ENCODE data around the gene ARL6. TPM values are rescaled to one million over a fixed set of nuclear protein-coding genes. Genes with fewer than 3 reads are reported as not detected.
A peak's percentile ranks its signal among the peaks of the same experiment; 100 is the strongest.

The ARL6 gene
- total RNA-seq, 4 donors from 2014 or later, result 1.8 to 7.4 (median 2.6) TPM

- peak overlapping the region; percentile 73 to 83 (median 77) for H3K4me3 ChIP-seq
- peaks cover 0 to 5% (median 0%) of the 10 kb centered on the region in 4 donors for H3K4me1 ChIP-seq
- TF ChIP-seq POLR2A (IDR thresholded peaks at IDR 0.05), result no peak
- peak in 2 of 6 experiments; percentile 7 to 12 for TF ChIP-seq CTCF (IDR thresholded peaks at IDR 0.05)
- no peaks in the 10 kb centered on the region for H3K9me3 ChIP-seq
- H3K27ac ChIP-seq, result peak overlapping the region; percentile 73 to 89 (median 82)
- H3K36me3 ChIP-seq, result no peaks in the 10 kb centered on the region
- no peaks in the 10 kb centered on the region for H3K27me3 ChIP-seq
- peak; percentile 51 to 69 (median 65) for DNase-seq
Measured at GRCh38 chr3:97821287-97821773, 56.8 kb downstream of the ARL6 start.

GRCh38 chr3:97821774-97822358, 57.3 kb downstream of the ARL6 start, which contains the start of gene CRYBG3:
Gene CRYBG3, plus strand, starts transcription at chr3:97822011. Its CDS starts 196 bp downstream, at chr3:97822207.
- Histone ChIP-seq H3K4me1 (peaks cover 0 to 5% (median 0%) of the 10 kb centered on the region in 4 donors), H3K36me3 (no peaks in the 10 kb centered on the region), H3K27ac (peak within 1 kb of the TSS; percentile 73 to 89 (median 82)), H3K9me3 (no peaks in the 10 kb centered on the region), H3K27me3 (no peaks in the 10 kb centered on the region), H3K4me3 (peak within 1 kb of the TSS; percentile 73 to 83 (median 77))
- TF ChIP-seq CTCF (IDR thresholded peaks at IDR 0.05) (peak in 2 of 6 experiments; percentile 3 to 11), POLR2A (IDR thresholded peaks at IDR 0.05) (peak; percentile 64 to 66)
- peak; percentile 69 to 89 (median 88) for DNase-seq

- H3K4me1 ChIP-seq, result peaks cover 0 to 5% (median 0%) of the 10 kb centered on the region in 4 donors
- peak overlapping the region; percentile 73 to 89 (median 82) for H3K27ac ChIP-seq
- no peaks in the 10 kb centered on the region for H3K27me3 ChIP-seq
- H3K36me3 ChIP-seq, result no peaks in the 10 kb centered on the region
- TF ChIP-seq POLR2A (IDR thresholded peaks at IDR 0.05) (no peak), CTCF (IDR thresholded peaks at IDR 0.05) (no peak)
- no peaks in the 10 kb centered on the region for H3K9me3 ChIP-seq
- H3K4me3 ChIP-seq, result peak overlapping the region; percentile 73 to 83 (median 77)
- peak; percentile 25 to 66 (median 63) for DNase-seq
Measured at GRCh38 chr3:97822359-97822775, 57.8 kb downstream of the ARL6 start.

GRCh38 chr3:97823046-97824004, 58.8 kb downstream of the ARL6 start:
- DNase-seq, result no peak

More at GRCh38 chr3:97823046-97824004, 58.8 kb downstream of the ARL6 start:
- H3K27me3 ChIP-seq, result no peaks in the 10 kb centered on the region
- H3K4me1 ChIP-seq, result peaks cover 0 to 5% (median 0%) of the 10 kb centered on the region in 4 donors
- TF ChIP-seq POLR2A (IDR thresholded peaks at IDR 0.05) (no peak), CTCF (IDR thresholded peaks at IDR 0.05) (no peak)
- no peaks in the 10 kb centered on the region for H3K36me3 ChIP-seq
- peak overlapping the region in 3 of 4 donors; percentile 38 to 89 (median 55) for H3K27ac ChIP-seq
- no peaks in the 10 kb centered on the region for H3K9me3 ChIP-seq
- H3K4me3 ChIP-seq, result peak overlapping the region; percentile 73 to 83 (median 77)
